Measurements from ENCODE around the gene PDCD4. TPM values are rescaled to one million over a fixed set of nuclear protein-coding genes. Genes with fewer than 3 reads are reported as not detected.
"Not testable (repeated sequence)": the region's sequence is repeated elsewhere in the genome, so short reads cannot be mapped to it uniquely, and the experiment has no call there.

Gene PDCD4
- total RNA-seq, 1 experiment from 2014 or later = 19.4 TPM

- H3K27ac ChIP-seq (ENCODE audit: low read length) = no peak overlapping the region
- ATAC-seq (no peak), DNase-seq (no peak)
- H3K36me3 ChIP-seq (ENCODE audit: low read depth, low read length) = no peaks in the 10 kb centered on the region
- intact Hi-C loops (cut with micrococcal nuclease) = no loop called here
- no peaks in the 10 kb centered on the region for H3F3A ChIP-seq (ENCODE audit: low read length, unreplicated experiment)
- CTCF ChIA-PET = no interaction called here
- 0 out of 2 replicates have a peak, but pooled peaks cover 9% of the 10 kb centered on the region for H3K79me2 ChIP-seq (ENCODE audit: low read length)
- no peaks in the 10 kb centered on the region for H3K9me2 ChIP-seq (replicated peaks; ENCODE audit: low read length)
- TF ChIP-seq CTCF (conservative IDR thresholded peaks at IDR 0.05; ENCODE audit: low read depth, low read length) (no peak), EZH2phosphoT487 (IDR thresholded peaks at IDR 0.05; ENCODE audit: borderline replicate concordance, low read length) (no peak), EZH2 (IDR thresholded peaks at IDR 0.05; ENCODE audit: low read length, unreplicated experiment) (no peak)
- H3K9me3 ChIP-seq (ENCODE audit: low read length) = no peaks in the 10 kb centered on the region
- H3K4me3 ChIP-seq (ENCODE audit: low read length) = no peak overlapping the region
- no TSS peak for BruUV-seq (replicated peaks)
- no peak overlapping the region for H3K4me2 ChIP-seq (ENCODE audit: low read length)
- POLR2A ChIA-PET (ENCODE audit: unreplicated experiment) = no interaction called here
- H3K27me3 ChIP-seq (ENCODE audit: low read length) = no peaks in the 10 kb centered on the region
- no peaks in the 10 kb centered on the region for H4K20me1 ChIP-seq (ENCODE audit: low read length)
- H2AFZ ChIP-seq (ENCODE audit: low read length) = no peak overlapping the region
- H3K9ac ChIP-seq (ENCODE audit: low read length) = no peak overlapping the region
- H3K4me1 ChIP-seq (ENCODE audit: insufficient read depth, low read length) = peaks cover 33% of the 10 kb centered on the region
These were observed 42.7 kb downstream of the PDCD4 start for GRCh38 chr10:110914431-110914830.

- Histone ChIP-seq H3K27me3 (ENCODE audit: low read length) (no peaks in the 10 kb centered on the region), H3K79me2 (ENCODE audit: low read length) (peaks cover 11% of the 10 kb centered on the region), H3K27ac (ENCODE audit: low read length) (no peak overlapping the region), H3K36me3 (ENCODE audit: low read depth, low read length) (no peaks in the 10 kb centered on the region), H3F3A (ENCODE audit: low read length, unreplicated experiment) (no peaks in the 10 kb centered on the region), H2AFZ (ENCODE audit: low read length) (no peak overlapping the region), H3K4me3 (ENCODE audit: low read length) (no peak overlapping the region), H3K9me2 (replicated peaks; ENCODE audit: low read length) (no peaks in the 10 kb centered on the region), H3K4me2 (ENCODE audit: low read length) (no peak overlapping the region), H3K9ac (ENCODE audit: low read length) (no peak overlapping the region), H4K20me1 (ENCODE audit: low read length) (no peaks in the 10 kb centered on the region), H3K9me3 (ENCODE audit: low read length) (no peaks in the 10 kb centered on the region), H3K4me1 (ENCODE audit: insufficient read depth, low read length) (peaks cover 33% of the 10 kb centered on the region)
- DNase-seq (no peak), ATAC-seq (no peak)
- ChIA-PET CTCF (no interaction called here), POLR2A (ENCODE audit: unreplicated experiment) (no interaction called here)
- TF ChIP-seq CTCF (conservative IDR thresholded peaks at IDR 0.05; ENCODE audit: low read depth, low read length) (no peak), EZH2 (IDR thresholded peaks at IDR 0.05; ENCODE audit: low read length, unreplicated experiment) (no peak), EZH2phosphoT487 (IDR thresholded peaks at IDR 0.05; ENCODE audit: borderline replicate concordance, low read length) (no peak)
- intact Hi-C loops (cut with micrococcal nuclease) = loop anchor here (5.0 kb wide), 4 partner anchors 33 to 608 kb away; no protein-coding TSS in a partner anchor
- BruUV-seq (replicated peaks) = no TSS peak
These were observed 43.3 kb downstream of the PDCD4 start for GRCh38 chr10:110915035-110915434.

- CTCF ChIA-PET = not testable (repeated sequence)
These were observed 43.9 kb downstream of the PDCD4 start for GRCh38 chr10:110915600-110915999.

More at GRCh38 chr10:110915600-110915999, 43.9 kb downstream of the PDCD4 start:
- H3K79me2 ChIP-seq (ENCODE audit: low read length) = peaks cover 16% of the 10 kb centered on the region
- H3K27ac ChIP-seq (ENCODE audit: low read length); H3K27me3 ChIP-seq (ENCODE audit: low read length); ATAC-seq; H3K9me2 ChIP-seq (replicated peaks; ENCODE audit: low read length); H2AFZ ChIP-seq (ENCODE audit: low read length); DNase-seq; H3K4me3 ChIP-seq (ENCODE audit: low read length); H3K9ac ChIP-seq (ENCODE audit: low read length); H3K36me3 ChIP-seq (ENCODE audit: low read depth, low read length); POLR2A ChIA-PET (ENCODE audit: unreplicated experiment); H3K9me3 ChIP-seq (ENCODE audit: low read length); H4K20me1 ChIP-seq (ENCODE audit: low read length); H3F3A ChIP-seq (ENCODE audit: low read length, unreplicated experiment); BruUV-seq (replicated peaks); H3K4me2 ChIP-seq (ENCODE audit: low read length): not testable (repeated sequence)
- intact Hi-C loops (cut with micrococcal nuclease) = loop anchor here (5.0 kb wide), 4 partner anchors 33 to 608 kb away; no protein-coding TSS in a partner anchor
- H3K4me1 ChIP-seq (ENCODE audit: insufficient read depth, low read length) = peaks cover 33% of the 10 kb centered on the region
